Osteoblast (primary cell): ENCODE measurements around the gene TPMT. TPM values are rescaled to one million over a fixed set of nuclear protein-coding genes. Genes with fewer than 3 reads are reported as not detected.

Experiments
- DNase-seq: peaks from one replicate; pipeline ENCODE4 v3.0.0; 2011; ENCODE audit warnings: low spot score, mixed read lengths; ENCODE audit not compliant: insufficient read length; ENCODE audit errors: missing footprints
- H2AFZ ChIP-seq: 2 replicates; pipeline ENCODE4 v1.6.0; 2011; ENCODE audit warnings: mild to moderate bottlenecking, low read length
- H3K27ac ChIP-seq: 2 replicates; pipeline ENCODE4 v1.5.1; 2011; ENCODE audit warnings: mild to moderate bottlenecking, low read depth, low read length, moderate library complexity
- H3K27me3 ChIP-seq: 2 replicates; pipeline ENCODE4 v1.6.0; 2012; ENCODE audit warnings: mild to moderate bottlenecking, control low read depth, inconsistent platforms, low read length, moderate library complexity; ENCODE audit not compliant: insufficient read depth
- H3K36me3 ChIP-seq: 2 replicates; pipeline ENCODE4 v1.5.1; 2011; ENCODE audit warnings: mild to moderate bottlenecking, low read length, control low read depth, moderate library complexity; ENCODE audit not compliant: insufficient read depth
- H3K4me1 ChIP-seq: 2 replicates; pipeline ENCODE4 v1.5.1; 2011; ENCODE audit warnings: mild to moderate bottlenecking, low read length, control low read depth, moderate library complexity; ENCODE audit not compliant: insufficient read depth
- H3K4me2 ChIP-seq: 2 replicates; pipeline ENCODE4 v1.6.0; 2011; ENCODE audit warnings: mild to moderate bottlenecking, low read length; ENCODE audit not compliant: insufficient read depth
- H3K4me3 ChIP-seq: fragments of 200-600 bp; sonication (generic); 3 replicates; pipeline ENCODE4 v1.5.1; 2012; ENCODE audit warnings: mild to moderate bottlenecking, low read length, inconsistent platforms; ENCODE audit not compliant: insufficient read depth
- H3K79me2 ChIP-seq: 2 replicates; pipeline ENCODE4 v1.6.0; 2012; ENCODE audit warnings: mild to moderate bottlenecking, low read length, control low read depth, inconsistent platforms; ENCODE audit not compliant: insufficient read depth
- H3K9me3 ChIP-seq: 2 replicates; pipeline ENCODE4 v1.5.1; 2011; ENCODE audit warnings: low read depth, low read length, control low read depth
- H4K20me1 ChIP-seq: 2 replicates; pipeline ENCODE4 v1.6.0; 2012; ENCODE audit warnings: mild to moderate bottlenecking, low read length, control low read depth; ENCODE audit not compliant: insufficient read depth
- total RNA-seq: library from RNA; depleted of rRNA; stranded (reverse); fragments of >200 nt; gene quantifications from 2 replicates; pipeline ENCODE4 v1.2.3, GENCODE V29; 2012
- TF ChIP-seq, protein P1 (sequence below): IDR thresholded peaks from 2 replicates; pipeline ENCODE4 v1.5.1; 2011; ENCODE audit warnings: mild to moderate bottlenecking, low read depth, low read length, moderate library complexity; ENCODE audit errors: extremely low read depth

TPMT gene
- total RNA-seq, 1 donor: 11.9 TPM

DNA sequence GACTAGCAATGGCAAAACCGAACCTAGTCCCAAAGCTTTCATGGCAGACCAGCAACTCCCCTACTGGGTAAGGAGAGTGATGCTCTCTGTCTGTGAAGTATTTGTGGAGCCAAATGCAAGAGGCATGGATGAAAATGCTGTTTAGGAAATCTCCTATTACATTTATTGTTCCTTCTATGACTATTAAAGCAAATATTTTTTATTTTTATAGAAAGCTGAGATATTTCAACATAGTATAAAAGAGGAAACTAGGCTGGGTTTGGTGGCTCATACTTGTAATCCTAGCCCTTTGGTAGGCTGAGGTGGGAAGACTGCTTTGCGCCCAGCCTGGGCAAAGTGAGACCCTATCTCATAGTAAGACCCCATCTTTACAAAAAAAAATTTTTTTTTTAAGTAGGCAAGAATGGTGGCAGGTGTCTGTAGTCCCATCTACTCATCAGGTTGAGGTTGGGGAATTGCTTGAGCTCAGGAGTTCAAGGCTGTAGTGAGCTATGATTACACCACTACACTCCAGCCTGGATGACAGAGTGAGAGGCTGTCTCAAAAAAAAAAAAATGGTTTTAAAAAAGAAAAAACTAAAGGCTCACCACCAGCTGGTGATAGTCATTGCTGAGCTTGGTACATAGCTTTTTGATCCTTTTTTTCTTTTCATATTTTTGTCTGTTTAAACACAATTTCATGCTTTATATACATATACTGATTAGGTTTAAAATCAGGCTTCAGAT, 11.6 kb upstream of the TPMT start:
- no peaks in the 10 kb centered on the region for H3K27me3 ChIP-seq

DNA sequence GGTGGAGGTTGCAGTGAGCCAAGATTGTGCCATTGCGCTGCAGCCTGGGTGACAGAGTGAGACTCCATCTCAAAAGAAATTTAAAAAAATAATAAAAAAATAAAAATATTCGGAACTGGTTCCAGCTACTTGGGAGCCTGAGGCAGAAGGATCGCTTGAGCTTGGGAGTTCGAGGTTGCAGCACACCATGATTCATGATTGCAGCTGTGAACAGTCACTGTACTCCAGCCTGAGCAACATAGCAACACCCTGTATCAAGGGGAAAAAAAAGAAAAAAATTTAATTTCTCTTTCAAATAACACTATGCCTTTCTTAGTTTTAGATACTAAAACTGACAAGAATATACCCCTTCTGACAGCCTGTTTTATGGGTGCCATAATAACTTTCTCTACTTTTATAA, 10.9 kb upstream of the TPMT start:
- no peaks in the 10 kb centered on the region for H4K20me1 ChIP-seq
- peaks cover 11% of the 10 kb centered on the region for H3K4me1 ChIP-seq
- H3K27me3 ChIP-seq: no peaks in the 10 kb centered on the region
- H3K4me3 ChIP-seq: no peak overlapping the region
- TF ChIP-seq, protein P1, sequence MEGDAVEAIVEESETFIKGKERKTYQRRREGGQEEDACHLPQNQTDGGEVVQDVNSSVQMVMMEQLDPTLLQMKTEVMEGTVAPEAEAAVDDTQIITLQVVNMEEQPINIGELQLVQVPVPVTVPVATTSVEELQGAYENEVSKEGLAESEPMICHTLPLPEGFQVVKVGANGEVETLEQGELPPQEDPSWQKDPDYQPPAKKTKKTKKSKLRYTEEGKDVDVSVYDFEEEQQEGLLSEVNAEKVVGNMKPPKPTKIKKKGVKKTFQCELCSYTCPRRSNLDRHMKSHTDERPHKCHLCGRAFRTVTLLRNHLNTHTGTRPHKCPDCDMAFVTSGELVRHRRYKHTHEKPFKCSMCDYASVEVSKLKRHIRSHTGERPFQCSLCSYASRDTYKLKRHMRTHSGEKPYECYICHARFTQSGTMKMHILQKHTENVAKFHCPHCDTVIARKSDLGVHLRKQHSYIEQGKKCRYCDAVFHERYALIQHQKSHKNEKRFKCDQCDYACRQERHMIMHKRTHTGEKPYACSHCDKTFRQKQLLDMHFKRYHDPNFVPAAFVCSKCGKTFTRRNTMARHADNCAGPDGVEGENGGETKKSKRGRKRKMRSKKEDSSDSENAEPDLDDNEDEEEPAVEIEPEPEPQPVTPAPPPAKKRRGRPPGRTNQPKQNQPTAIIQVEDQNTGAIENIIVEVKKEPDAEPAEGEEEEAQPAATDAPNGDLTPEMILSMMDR: no peak
- DNase-seq: no peak
- H3K36me3 ChIP-seq: peaks cover 26% of the 10 kb centered on the region
- peak overlapping the region; percentile 61 for H3K27ac ChIP-seq
- H3K9me3 ChIP-seq: no peaks in the 10 kb centered on the region
- H3K4me2 ChIP-seq: no peak overlapping the region
- no peak overlapping the region for H2AFZ ChIP-seq
- no peaks in the 10 kb centered on the region for H3K79me2 ChIP-seq

More for the DNA sequence above, 11.6 kb upstream of the TPMT start:
- H3K79me2 ChIP-seq: no peaks in the 10 kb centered on the region
- DNase-seq: peak; percentile 84
- no peak overlapping the region for H2AFZ ChIP-seq
- H3K36me3 ChIP-seq: peaks cover 27% of the 10 kb centered on the region
- TF ChIP-seq, protein P1: no peak
- H3K9me3 ChIP-seq: no peaks in the 10 kb centered on the region
- H3K4me2 ChIP-seq: peak overlapping the region; percentile 14
- H4K20me1 ChIP-seq: no peaks in the 10 kb centered on the region
- H3K4me3 ChIP-seq: no peak overlapping the region
- peaks cover 11% of the 10 kb centered on the region for H3K4me1 ChIP-seq
- H3K27ac ChIP-seq: peak overlapping the region; percentile 61

DNA sequence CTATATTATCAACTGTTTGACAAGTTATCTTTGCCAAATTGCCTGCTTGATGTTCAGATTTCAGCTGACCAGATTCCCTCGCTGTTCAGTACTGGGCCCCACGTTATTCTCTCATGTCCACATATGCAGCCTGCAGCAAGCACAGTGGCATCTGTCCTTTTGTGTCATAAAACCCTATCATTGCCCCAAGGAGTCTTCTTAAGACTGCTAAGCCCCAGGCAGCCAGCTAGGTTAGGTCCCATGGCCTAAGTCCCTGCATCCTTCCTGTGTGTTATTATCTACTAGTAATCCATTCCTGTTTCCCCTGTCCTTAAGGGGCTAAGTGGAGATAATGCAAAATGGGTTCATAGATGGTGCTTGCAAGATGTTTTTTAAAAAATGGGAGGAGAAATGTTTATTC, 7.5 kb upstream of the TPMT start:
- H3K36me3 ChIP-seq: peaks cover 25% of the 10 kb centered on the region
- no peak overlapping the region for H3K27ac ChIP-seq
- no peak overlapping the region for H3K4me3 ChIP-seq
- no peaks in the 10 kb centered on the region for H3K27me3 ChIP-seq
- DNase-seq: no peak
- no peaks in the 10 kb centered on the region for H3K79me2 ChIP-seq
- H3K4me1 ChIP-seq: peaks cover 11% of the 10 kb centered on the region
- H4K20me1 ChIP-seq: no peaks in the 10 kb centered on the region
- no peak overlapping the region for H2AFZ ChIP-seq
- no peaks in the 10 kb centered on the region for H3K9me3 ChIP-seq
- TF ChIP-seq, protein P1: no peak
- H3K4me2 ChIP-seq: no peak overlapping the region

DNA sequence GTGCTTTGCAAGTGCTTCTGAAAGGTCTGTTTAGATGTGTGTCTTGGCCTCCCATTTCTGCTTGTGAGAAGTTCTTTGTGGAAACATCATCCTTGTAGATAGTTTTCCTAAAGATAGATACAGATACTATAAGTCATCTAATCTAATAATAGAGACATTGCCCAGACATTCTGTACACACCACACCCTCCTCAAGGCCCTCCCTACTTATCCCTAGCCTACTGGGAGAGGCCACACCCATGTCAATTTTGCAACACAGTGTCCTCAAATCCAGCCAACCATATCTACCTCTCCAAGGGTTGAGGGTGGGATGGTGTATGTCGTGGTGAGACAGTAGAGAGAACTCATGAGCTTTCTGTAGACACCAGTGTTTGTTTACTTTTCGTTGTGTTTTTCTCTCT, 6.6 kb upstream of the TPMT start:
- H3K27ac ChIP-seq: no peak overlapping the region

More for the DNA sequence above, 6.6 kb upstream of the TPMT start:
- Histone ChIP-seq H2AFZ (no peak overlapping the region), H3K27me3 (no peaks in the 10 kb centered on the region), H3K4me3 (no peak overlapping the region), H3K9me3 (no peaks in the 10 kb centered on the region), H3K79me2 (no peaks in the 10 kb centered on the region), H4K20me1 (no peaks in the 10 kb centered on the region), H3K36me3 (peaks cover 25% of the 10 kb centered on the region), H3K4me2 (no peak overlapping the region), H3K4me1 (peaks cover 6% of the 10 kb centered on the region)
- TF ChIP-seq, protein P1: no peak
- no peak for DNase-seq
